ENCODE measurements around the gene ARHGEF40. TPM values are rescaled to one million over a fixed set of nuclear protein-coding genes. Genes with fewer than 3 reads are reported as not detected.

Gene ARHGEF40
- total RNA-seq, 1 donor from 2014 or later: 26.3 TPM

Small RNAs within 50 kb of the gene (microRNA-seq; reads per million reads assigned to microRNA genes)
- not detected for gene MIR6717

Other genes with a start within 250 kb of the ARHGEF40 start
- not detected for gene RNASE3, start 178.9 kb upstream of the ARHGEF40 start, total RNA-seq
- gene RNASE2, start 114.8 kb upstream of the ARHGEF40 start, total RNA-seq: 0.89 TPM
- gene METTL17, start 80.3 kb upstream of the ARHGEF40 start, total RNA-seq: 34.6 TPM
- not detected for gene SLC39A2, start 71.0 kb upstream of the ARHGEF40 start, total RNA-seq
- 304 TPM for gene NDRG2, start 45.2 kb upstream of the ARHGEF40 start, total RNA-seq
- 0.73 TPM for gene TPPP2, start 40.1 kb upstream of the ARHGEF40 start, total RNA-seq
- not detected for gene RNASE13, start 35.5 kb upstream of the ARHGEF40 start, total RNA-seq
- gene RNASE7, start 27.9 kb upstream of the ARHGEF40 start, total RNA-seq: not detected
- not detected for gene RNASE8, start 12.5 kb upstream of the ARHGEF40 start, total RNA-seq
- 51.1 TPM for gene ZNF219, start 28.4 kb downstream of the ARHGEF40 start, total RNA-seq
- 0.48 TPM for gene TMEM253, start 30.8 kb downstream of the ARHGEF40 start, total RNA-seq
- gene OR5AU1, start 85.8 kb downstream of the ARHGEF40 start, total RNA-seq: not detected
- 260 TPM for gene HNRNPC, start 199.1 kb downstream of the ARHGEF40 start, total RNA-seq
- not detected for gene RPGRIP1, start 209.8 kb downstream of the ARHGEF40 start, total RNA-seq

Data from cardiac septum (tissue), 1 donor.